Endothelial cell of umbilical vein (primary cell): Measurements from ENCODE around the gene USP37. TPM values are rescaled to one million over a fixed set of nuclear protein-coding genes. Genes with fewer than 3 reads are reported as not detected.

ENCODE experiments used
- BruUV-seq: library from RNA; stranded (reverse); fragments of 400-500 nt; replicated peaks from 2 replicates; lab custom pipeline; 2021; lab: Mats Ljungman, UMichigan
- CTCF ChIA-PET: fragments of 300-600, 350-600 bp; sonication (Branson Sonifier 250); formaldehyde crosslinking; loops from one replicate; lab custom pipeline; 2021; ENCODE audit warnings: antibody characterized with exemption, inconsistent platforms; lab: Charles Lee
- POLR2A ChIA-PET: fragments of 300-600, 350-600 bp; sonication (Branson Sonifier 250); formaldehyde crosslinking; loops from one replicate; lab custom pipeline; 2021; ENCODE audit warnings: antibody characterized with exemption, inconsistent platforms; lab: Charles Lee
- DNase-seq: peaks from one replicate; pipeline ENCODE4 v3.0.0-alpha.2; 2011; ENCODE audit warnings: low read depth, low spot score
- FAIRE-seq: peaks from 2 replicates; lab custom pipeline; 2011; peaks lifted over from hg19 to GRCh38; lab: Jason Lieb, UNC
- H2AFZ ChIP-seq: 2 replicates; pipeline ENCODE4 v1.6.0; 2012; ENCODE audit warnings: low read depth, low read length, control low read depth, inconsistent platforms
- H3K27ac ChIP-seq: 2 replicates; pipeline ENCODE4 v1.5.1; 2011; ENCODE audit warnings: low read depth, mild to moderate bottlenecking, control low read depth, low read length, moderate library complexity; ENCODE audit not compliant: insufficient read depth
- H3K27me3 ChIP-seq, 2 experiments: 2 replicates each; pipeline versions ENCODE4 v1.6.0 to v1.6.1; 2011; ENCODE audit warnings: low read length in 2 of 2, mixed read lengths in 1 of 2; ENCODE audit not compliant: control insufficient read depth in 2 of 2, insufficient read depth in 2 of 2
- H3K36me3 ChIP-seq, 2 experiments: 2 replicates in 1 of 2; 3 replicates in 1 of 2; pipeline ENCODE4 v1.5.1; 2011; ENCODE audit warnings: low read length in 2 of 2, mild to moderate bottlenecking in 1 of 2, moderate library complexity in 1 of 2; ENCODE audit not compliant: control insufficient read depth in 2 of 2, insufficient read depth in 2 of 2; ENCODE audit errors: extremely low read depth in 1 of 2
- H3K4me1 ChIP-seq: 3 replicates; pipeline ENCODE4 v1.5.1; 2011; ENCODE audit warnings: mild to moderate bottlenecking, low read length; ENCODE audit not compliant: control insufficient read depth, insufficient read depth; ENCODE audit errors: extremely low read depth
- H3K4me2 ChIP-seq: 2 replicates; pipeline ENCODE4 v1.6.1; 2011; ENCODE audit warnings: low read length, control low read depth, mixed read lengths; ENCODE audit not compliant: insufficient read depth
- H3K4me3 ChIP-seq, 3 experiments: fragments of 200-600 bp in 1 of 3; sonication (generic), shearing (Covaris generic) in 1 of 3; replicated peaks in 1 of 3; 2 replicates each; pipeline ENCODE4 v1.5.1; 2011 to 2016; ENCODE audit warnings: control low read depth in 3 of 3, low read length in 3 of 3, mild to moderate bottlenecking in 2 of 3, inconsistent platforms in 1 of 3, low read depth in 1 of 3, moderate library complexity in 1 of 3; ENCODE audit not compliant: insufficient read depth in 1 of 3
- H3K79me2 ChIP-seq: 2 replicates; pipeline ENCODE4 v1.6.0; 2012; ENCODE audit warnings: low read length, inconsistent platforms; ENCODE audit not compliant: control insufficient read depth, insufficient read depth
- H3K9ac ChIP-seq: replicated peaks from 2 replicates; pipeline ENCODE3; 2011; ENCODE audit warnings: low read length, control low read depth; ENCODE audit not compliant: insufficient read depth; ENCODE audit errors: extremely low read depth
- H3K9me1 ChIP-seq: replicated peaks from 3 replicates; pipeline ENCODE4 v1.6.0; 2011; ENCODE audit warnings: mild to moderate bottlenecking, low read length; ENCODE audit not compliant: control insufficient read depth, insufficient read depth; ENCODE audit errors: extremely low read depth
- H3K9me3 ChIP-seq: replicated peaks from 2 replicates; pipeline ENCODE4 v1.5.1; 2012; ENCODE audit warnings: low read length, inconsistent platforms; ENCODE audit not compliant: control insufficient read depth, insufficient read depth
- H4K20me1 ChIP-seq: replicated peaks from 2 replicates; pipeline ENCODE3; 2011; ENCODE audit warnings: mild to moderate bottlenecking, low read length; ENCODE audit not compliant: control insufficient read depth, insufficient read depth; ENCODE audit errors: extremely low read depth
- CTCF ChIP-seq, 2 donors: IDR thresholded peaks; 1 replicate in 1 of 2; 2 replicates in 1 of 2; pipeline ENCODE4 v1.5.1; 2011; ENCODE audit warnings: low read length in 2 of 2, mild to moderate bottlenecking in 2 of 2, moderate library complexity in 2 of 2, control low read depth in 1 of 2, inconsistent platforms in 1 of 2, low read depth in 1 of 2; ENCODE audit not compliant: insufficient read depth in 1 of 2; ENCODE audit errors: extremely low read depth in 1 of 2
- EZH2 ChIP-seq: IDR thresholded peaks from 2 replicates; pipeline ENCODE4 v1.6.1; 2012; ENCODE audit warnings: borderline replicate concordance, low read depth, mild to moderate bottlenecking, moderate library complexity, low read length, inconsistent platforms; ENCODE audit not compliant: severe bottlenecking
- FOS ChIP-seq: IDR thresholded peaks from 2 replicates; pipeline ENCODE4 v1.6.1; 2011; ENCODE audit warnings: mild to moderate bottlenecking, low read length, moderate library complexity, borderline replicate concordance; ENCODE audit not compliant: insufficient read depth
- GATA2 ChIP-seq: IDR thresholded peaks from 2 replicates; pipeline ENCODE4 v1.7.0; 2011; ENCODE audit warnings: low read depth, mild to moderate bottlenecking, moderate library complexity, mixed read lengths, low read length; ENCODE audit not compliant: insufficient read length, insufficient read depth
- JUN ChIP-seq: IDR thresholded peaks from 2 replicates; pipeline ENCODE4 v1.6.1; 2011; ENCODE audit warnings: borderline replicate concordance, low read depth; ENCODE audit not compliant: insufficient read length, insufficient read depth
- MYC ChIP-seq: IDR thresholded peaks from one replicate; pipeline ENCODE4 v1.6.1; 2011; ENCODE audit warnings: mild to moderate bottlenecking, low read depth, low read length
- POLR2A ChIP-seq: IDR thresholded peaks from 2 replicates; pipeline ENCODE4 v1.6.1; 2012; ENCODE audit warnings: low read depth, mild to moderate bottlenecking, control low read depth, low read length
- POLR2AphosphoS5 ChIP-seq: IDR thresholded peaks from 2 replicates; pipeline ENCODE4 v1.6.1; 2012; ENCODE audit warnings: low read depth, mild to moderate bottlenecking, control low read depth, low read length, moderate library complexity; ENCODE audit not compliant: insufficient read depth
- dilution Hi-C: fragments of 300-500 bp; cut with MboI; formaldehyde crosslinking; loops from one replicate; pipeline ENCODE4 v1.15.0; 2019; ENCODE audit warnings: low sequenced_read_pairs; ENCODE audit not compliant: extremely low pct_ligation_motif_present
- intact Hi-C: fragments of 100-400 bp; cut with micrococcal nuclease; formaldehyde crosslinking; loops from one replicate; pipeline ENCODE4 v1.10.0; 2022
- polyA plus RNA-seq, 4 experiments: library from polyadenylated mRNA; depleted of rRNA in 3 of 4; stranded (reverse) in 3 of 4; unstranded in 1 of 4; fragments of >200 nt; gene quantifications; 2 replicates each; pipeline versions ENCODE4 v1.2.1 to v1.2.3, GENCODE V29; 2011 to 2012; ENCODE audit warnings: missing spikeins in 1 of 4
- total RNA-seq: library from RNA; stranded (reverse); gene quantifications from 2 replicates; pipeline ENCODE4 v1.2.3, GENCODE V29; 2021
- TF ChIP-seq, protein P1 (sequence below): IDR thresholded peaks from 2 replicates; pipeline ENCODE4 v1.6.1; 2011; ENCODE audit not compliant: insufficient read depth, insufficient read length

The USP37 gene
- total and polyA plus RNA-seq, 2 donors (not counting 3 experiments of a cell fraction or from before 2014, with no cell fraction given) = 1.9 to 14.4 TPM

DNA sequence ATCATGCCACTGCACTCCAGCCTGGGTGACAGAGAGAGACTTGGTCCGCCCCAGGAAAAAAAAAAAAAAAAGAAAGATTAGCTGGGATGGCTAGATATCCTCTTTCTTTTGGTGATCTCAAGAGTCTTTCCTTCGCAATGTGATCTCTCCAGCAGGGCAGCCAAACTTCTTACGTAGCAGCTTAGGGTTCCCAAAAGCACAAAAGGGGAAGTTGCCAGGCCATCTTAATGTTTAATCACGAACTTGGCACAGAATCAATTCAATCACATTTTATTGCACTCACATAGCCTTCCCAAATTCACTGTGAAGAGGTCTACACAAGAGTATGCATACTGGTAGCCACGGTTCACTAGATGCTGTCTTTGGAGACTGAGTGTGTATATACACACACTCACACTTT is 96.2 kb downstream of the USP37 start:
- Histone ChIP-seq H3K27ac (no peak overlapping the region), H2AFZ (no peak overlapping the region), H3K9me1 (no peaks in the 10 kb centered on the region), H4K20me1 (no peaks in the 10 kb centered on the region), H3K27me3 (no peaks in the 10 kb centered on the region), H3K36me3 (peaks cover 2 to 6% of the 10 kb centered on the region in 2 experiments), H3K4me2 (no peak overlapping the region), H3K9me3 (no peaks in the 10 kb centered on the region), H3K4me1 (no peaks in the 10 kb centered on the region), H3K9ac (no peak overlapping the region), H3K4me3 (no peak overlapping the region), H3K79me2 (no peaks in the 10 kb centered on the region)
- dilution Hi-C loops (no loop called here), intact Hi-C loops (no loop called here)
- FAIRE-seq = no peak
- TF ChIP-seq MYC (no peak), GATA2 (no peak), FOS (no peak), CTCF (IDR thresholded peaks at IDR 0.05; ENCODE audit: extremely low read depth in 1 of 2, insufficient read depth in 1 of 2, low read depth in 1 of 2, low read length in 2 of 2) (no peak), POLR2A (no peak), POLR2AphosphoS5 (no peak), EZH2 (no peak), JUN (no peak)
- TF ChIP-seq, protein P1, sequence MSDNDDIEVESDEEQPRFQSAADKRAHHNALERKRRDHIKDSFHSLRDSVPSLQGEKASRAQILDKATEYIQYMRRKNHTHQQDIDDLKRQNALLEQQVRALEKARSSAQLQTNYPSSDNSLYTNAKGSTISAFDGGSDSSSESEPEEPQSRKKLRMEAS = no peak
- CTCF ChIA-PET = interaction anchor here (1.4 kb wide), 1 partner anchor 23 kb away, joined by 4 read pairs; no protein-coding TSS in a partner anchor
- no peak for DNase-seq
- POLR2A ChIA-PET = interaction anchor here (0.6 kb wide), 1 partner anchor 78 kb away, joined by 3 read pairs; no protein-coding TSS in a partner anchor
- no TSS peak for BruUV-seq
